ENCODE results near the gene DDO.

Gene DDO

DNA sequence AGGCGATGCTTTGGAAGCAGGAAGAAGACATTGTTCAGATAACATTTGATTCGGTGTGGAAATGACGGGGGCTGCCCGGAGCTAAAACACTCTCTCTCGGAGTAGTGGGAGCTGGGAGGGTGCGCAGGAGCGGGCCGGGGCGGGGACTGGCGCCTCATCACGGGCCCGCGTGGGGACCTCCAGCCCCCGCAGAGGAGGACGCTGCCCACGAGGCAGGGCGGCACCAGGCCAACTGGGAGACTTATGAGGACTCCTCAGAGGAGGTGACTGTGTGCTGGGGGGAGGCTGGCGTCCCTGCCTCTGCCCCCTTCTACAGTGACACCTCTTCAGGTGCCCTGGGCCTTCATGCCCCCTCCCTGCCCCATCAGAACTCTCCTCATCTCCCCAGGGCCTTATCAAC is 15.2 kb downstream of the DDO start:
- H3K27ac ChIP-seq: no peak overlapping the region
- TF ChIP-seq, protein P1, sequence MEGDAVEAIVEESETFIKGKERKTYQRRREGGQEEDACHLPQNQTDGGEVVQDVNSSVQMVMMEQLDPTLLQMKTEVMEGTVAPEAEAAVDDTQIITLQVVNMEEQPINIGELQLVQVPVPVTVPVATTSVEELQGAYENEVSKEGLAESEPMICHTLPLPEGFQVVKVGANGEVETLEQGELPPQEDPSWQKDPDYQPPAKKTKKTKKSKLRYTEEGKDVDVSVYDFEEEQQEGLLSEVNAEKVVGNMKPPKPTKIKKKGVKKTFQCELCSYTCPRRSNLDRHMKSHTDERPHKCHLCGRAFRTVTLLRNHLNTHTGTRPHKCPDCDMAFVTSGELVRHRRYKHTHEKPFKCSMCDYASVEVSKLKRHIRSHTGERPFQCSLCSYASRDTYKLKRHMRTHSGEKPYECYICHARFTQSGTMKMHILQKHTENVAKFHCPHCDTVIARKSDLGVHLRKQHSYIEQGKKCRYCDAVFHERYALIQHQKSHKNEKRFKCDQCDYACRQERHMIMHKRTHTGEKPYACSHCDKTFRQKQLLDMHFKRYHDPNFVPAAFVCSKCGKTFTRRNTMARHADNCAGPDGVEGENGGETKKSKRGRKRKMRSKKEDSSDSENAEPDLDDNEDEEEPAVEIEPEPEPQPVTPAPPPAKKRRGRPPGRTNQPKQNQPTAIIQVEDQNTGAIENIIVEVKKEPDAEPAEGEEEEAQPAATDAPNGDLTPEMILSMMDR (conservative IDR thresholded peaks at IDR 0.05; ENCODE audit: low read depth): no peak
- no peak for DNase-seq (ENCODE audit: low spot score)
- CTCF ChIA-PET: no interaction called here
- POLR2A ChIA-PET (ENCODE audit: low non-redundant PET): no interaction called here

- TF ChIP-seq, protein P1 (conservative IDR thresholded peaks at IDR 0.05; ENCODE audit: low read depth): no peak
- no peak for DNase-seq (ENCODE audit: low spot score)
- ChIA-PET POLR2A (ENCODE audit: low non-redundant PET) (no interaction called here), CTCF (no interaction called here)
- no peak overlapping the region for H3K27ac ChIP-seq
Measured at GRCh38 chr6:110399219-110400071, 15.9 kb downstream of the DDO start.

- TF ChIP-seq, protein P1 (conservative IDR thresholded peaks at IDR 0.05; ENCODE audit: low read depth): no peak
- DNase-seq (ENCODE audit: low spot score): peak; percentile 18
- CTCF ChIA-PET: no interaction called here
- no peak overlapping the region for H3K27ac ChIP-seq
- POLR2A ChIA-PET (ENCODE audit: low non-redundant PET): no interaction called here
Measured at GRCh38 chr6:110398778-110399177, 16.6 kb downstream of the DDO start.

DNA sequence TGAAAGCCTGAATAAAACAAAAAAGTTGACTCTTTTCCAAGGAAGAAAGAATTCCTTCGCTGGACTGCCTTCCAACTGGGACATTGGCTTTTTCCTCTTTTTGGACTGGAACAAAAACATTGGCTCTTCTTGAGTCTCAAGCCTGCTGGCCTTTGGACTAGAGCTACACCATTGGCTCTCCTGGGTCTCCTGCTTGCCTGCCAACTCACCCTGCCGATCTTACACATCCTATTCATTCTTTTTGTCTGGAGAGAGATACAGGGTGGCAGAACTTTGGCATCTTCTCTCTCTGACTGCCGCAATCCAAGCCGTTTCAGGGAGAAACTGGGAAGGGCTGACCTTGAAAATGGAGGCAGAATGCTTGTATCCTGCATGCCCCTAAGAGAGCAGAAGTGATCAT is 20.2 kb downstream of the DDO start:
- H3K27ac ChIP-seq: no peak overlapping the region
- CTCF ChIA-PET: no interaction called here
- TF ChIP-seq, protein P1 (conservative IDR thresholded peaks at IDR 0.05; ENCODE audit: low read depth): no peak
- POLR2A ChIA-PET (ENCODE audit: low non-redundant PET): no interaction called here
- no peak for DNase-seq (ENCODE audit: low spot score)

- CTCF ChIA-PET: no interaction called here
- TF ChIP-seq, protein P1 (conservative IDR thresholded peaks at IDR 0.05; ENCODE audit: low read depth): no peak
- no peak for DNase-seq (ENCODE audit: low spot score)
- POLR2A ChIA-PET (ENCODE audit: low non-redundant PET): no interaction called here
- no peak overlapping the region for H3K27ac ChIP-seq
Measured at GRCh38 chr6:110394409-110394808, 21.0 kb downstream of the DDO start.

DNA sequence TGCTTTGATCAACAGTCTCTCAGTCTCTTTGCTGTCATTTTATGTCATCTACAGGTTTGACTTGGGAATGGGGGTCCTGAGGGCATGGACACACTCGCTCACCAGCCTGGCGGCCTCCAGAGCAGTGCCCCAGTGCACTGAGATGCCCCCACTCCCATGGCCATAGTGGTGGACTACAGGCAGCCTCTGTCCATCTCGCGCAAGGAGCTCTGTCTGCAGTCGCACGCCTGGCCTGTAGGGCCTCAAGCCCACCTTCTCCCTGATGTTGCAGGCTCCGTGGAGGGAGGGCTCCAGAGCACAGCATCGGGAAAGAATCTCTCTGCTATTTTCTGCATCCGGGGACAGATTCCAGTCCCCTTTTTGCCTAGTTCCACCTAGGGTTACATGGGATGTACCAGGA is 22.6 kb downstream of the DDO start:
- TF ChIP-seq, protein P1 (conservative IDR thresholded peaks at IDR 0.05; ENCODE audit: low read depth): no peak
- ChIA-PET CTCF (interaction anchor here (0.8 to 1.4 kb wide), 2 partner anchors 353 to 797 kb away, joined by 4 to 5 read pairs; no protein-coding TSS in a partner anchor), POLR2A (ENCODE audit: low non-redundant PET) (interaction anchor here (0.5 kb wide), 1 partner anchor 220 kb away, joined by 3 read pairs; no protein-coding TSS in a partner anchor)
- no peak overlapping the region for H3K27ac ChIP-seq
- no peak for DNase-seq (ENCODE audit: low spot score)

Data from RWPE1 (cell line).